Measurements from ENCODE around the gene GLT8D2.

Gene GLT8D2

GRCh38 chr12:104056419-104056972, 6.5 kb upstream of the GLT8D2 start:
- no peak for TF ChIP-seq CTCF (IDR thresholded peaks at IDR 0.05; ENCODE audit: control insufficient read depth, extremely low read depth, insufficient read depth)
- no peak overlapping the region for H3K4me3 ChIP-seq (ENCODE audit: low read depth, low read length)
- peak; percentile 31 for DNase-seq (ENCODE audit: low read depth)

- DNase-seq (ENCODE audit: low read depth): peak; percentile 88
- TF ChIP-seq CTCF (IDR thresholded peaks at IDR 0.05; ENCODE audit: control insufficient read depth, extremely low read depth, insufficient read depth): no peak
- no peak overlapping the region for H3K4me3 ChIP-seq (ENCODE audit: low read depth, low read length)
Observed at GRCh38 chr12:104055686-104056388, 5.8 kb upstream of the GLT8D2 start.

- H3K4me3 ChIP-seq (ENCODE audit: low read depth, low read length): no peak overlapping the region
- no peak for DNase-seq (ENCODE audit: low read depth)
- no peak for TF ChIP-seq CTCF (IDR thresholded peaks at IDR 0.05; ENCODE audit: control insufficient read depth, extremely low read depth, insufficient read depth)
Observed at GRCh38 chr12:104054681-104055346, 4.8 kb upstream of the GLT8D2 start.

GRCh38 chr12:104050436-104050835, 449 bp upstream of the GLT8D2 start:
- no peak for TF ChIP-seq CTCF (IDR thresholded peaks at IDR 0.05; ENCODE audit: control insufficient read depth, extremely low read depth, insufficient read depth)
- H3K4me3 ChIP-seq (ENCODE audit: low read depth, low read length): no peak overlapping the region
- DNase-seq (ENCODE audit: low read depth): no peak

- peak overlapping the region; percentile 17; the same call in 1 of the 2 replicates for H3K4me3 ChIP-seq (ENCODE audit: low read depth, low read length)
- DNase-seq (ENCODE audit: low read depth): no peak
- no peak for TF ChIP-seq CTCF (IDR thresholded peaks at IDR 0.05; ENCODE audit: control insufficient read depth, extremely low read depth, insufficient read depth)
Observed at GRCh38 chr12:104049278-104049902, 597 bp downstream of the GLT8D2 start.

- no peak for DNase-seq (ENCODE audit: low read depth)
- no peak overlapping the region for H3K4me3 ChIP-seq (ENCODE audit: low read depth, low read length)
- TF ChIP-seq CTCF (IDR thresholded peaks at IDR 0.05; ENCODE audit: control insufficient read depth, extremely low read depth, insufficient read depth): no peak
Observed at GRCh38 chr12:104048811-104049210, 1.2 kb downstream of the GLT8D2 start.
